K562 (cell line): Measurements from ENCODE around the gene FAM124A. TPM values are rescaled to one million over a fixed set of nuclear protein-coding genes. Genes with fewer than 3 reads are reported as not detected.

Experiments used
- ATAC-seq: fragments of 200-7000 bp; cut with Tn5 transposase; 3 replicates; pipeline ENCODE4 v1.9.1; 2020; ENCODE audit warnings: moderate library complexity
- BruUV-seq: library from RNA; stranded (reverse); fragments of 400-500 nt; replicated peaks from 2 replicates; lab custom pipeline; 2021; lab: Mats Ljungman, UMichigan
- CTCF ChIA-PET: fragments of 300-600 bp; formaldehyde crosslinking; extraction: SDS; loops from one replicate; lab custom pipeline; 2021; ENCODE audit warnings: low intra/inter-chr PET ratio; lab: Yijun Ruan, JAX
- POLR2A ChIA-PET: fragments of 300-600, 350-650 bp; sonication (Branson Sonifier 250); formaldehyde crosslinking; extraction: SDS; loops from one replicate; lab custom pipeline; 2021; ENCODE audit warnings: antibody characterized with exemption, inconsistent platforms; lab: Yijun Ruan, JAX
- DNase-seq, 4 experiments: peaks; one replicate each; pipeline versions ENCODE4 v3.0.0 to v3.0.0-alpha.2; 2011 to 2018; ENCODE audit warnings: low spot score in 3 of 4, mixed read lengths in 3 of 4; ENCODE audit errors: extremely low read depth in 1 of 4
- FAIRE-seq: peaks from 2 replicates; lab custom pipeline; 2011; peaks lifted over from hg19 to GRCh38; lab: Jason Lieb, UNC
- H2AFZ ChIP-seq: 2 replicates; pipeline ENCODE4 v1.6.0; 2011; ENCODE audit warnings: low read depth, low read length, control low read depth, inconsistent platforms
- H3K27ac ChIP-seq: fragments of 200-600 bp; 3 replicates; pipeline ENCODE4 v1.8.0; 2011; ENCODE audit warnings: low read depth, mild to moderate bottlenecking, control low read depth, inconsistent platforms, low read length, moderate library complexity, mixed read lengths; ENCODE audit errors: extremely low read depth
- H3K27me3 ChIP-seq, 2 experiments: fragments of 300-600 bp in 1 of 2; 2 replicates in 1 of 2; 3 replicates in 1 of 2; pipeline versions ENCODE4 v1.6.0 to v1.8.0; 2011; ENCODE audit warnings: inconsistent platforms in 2 of 2, low read length in 2 of 2, mild to moderate bottlenecking in 1 of 2, mixed read lengths in 1 of 2, moderate library complexity in 1 of 2; ENCODE audit not compliant: control insufficient read depth in 2 of 2, insufficient read depth in 2 of 2
- H3K36me3 ChIP-seq: fragments of 300-600 bp; 3 replicates; pipeline ENCODE4 v1.8.0; 2011; ENCODE audit warnings: mild to moderate bottlenecking, low read length, inconsistent platforms; ENCODE audit not compliant: control insufficient read depth, insufficient read depth
- H3K4me1 ChIP-seq, 2 experiments: fragments of 200-600 bp in 1 of 2; replicated peaks in 1 of 2; 2 replicates in 1 of 2; 3 replicates in 1 of 2; pipeline versions ENCODE4 v1.5.1 to v1.8.0; 2011; ENCODE audit warnings: inconsistent platforms in 2 of 2, low read length in 2 of 2, mild to moderate bottlenecking in 1 of 2, mixed read lengths in 1 of 2, moderate library complexity in 1 of 2; ENCODE audit not compliant: control insufficient read depth in 2 of 2, insufficient read depth in 2 of 2
- H3K4me2 ChIP-seq: 2 replicates; pipeline ENCODE4 v1.6.1; 2011; ENCODE audit warnings: low read length, control low read depth, inconsistent platforms, mixed read lengths; ENCODE audit not compliant: insufficient read depth
- H3K4me3 ChIP-seq: fragments of 200-600 bp; sonication (generic), shearing (Covaris generic); 2 replicates; pipeline ENCODE4 v1.5.1; 2016; ENCODE audit warnings: control low read depth, inconsistent platforms
- H3K79me2 ChIP-seq: fragments of 200-600 bp; 3 replicates; pipeline ENCODE4 v1.8.0; 2011; ENCODE audit warnings: low read length, inconsistent platforms; ENCODE audit not compliant: control insufficient read depth, insufficient read depth
- H3K9ac ChIP-seq, 2 experiments: 2 replicates each; pipeline versions ENCODE4 v1.6.0 to v1.6.1; 2011; ENCODE audit warnings: low read depth in 2 of 2, low read length in 2 of 2, control low read depth in 1 of 2, inconsistent platforms in 1 of 2, mild to moderate bottlenecking in 1 of 2, mixed read lengths in 1 of 2; ENCODE audit not compliant: insufficient read depth in 1 of 2
- H3K9me1 ChIP-seq: one replicate; pipeline ENCODE4 v1.6.0; 2011; ENCODE audit warnings: inconsistent platforms, mild to moderate bottlenecking, low read length, moderate library complexity; ENCODE audit not compliant: control insufficient read depth, insufficient read depth
- H3K9me3 ChIP-seq: replicated peaks from 2 replicates; pipeline ENCODE4 v1.5.1; 2011; ENCODE audit warnings: low read depth, low read length, inconsistent platforms; ENCODE audit not compliant: control insufficient read depth, insufficient read depth
- H4K20me1 ChIP-seq: replicated peaks from 2 replicates; pipeline ENCODE4 v1.6.1; 2011; ENCODE audit warnings: low read length, inconsistent platforms, mixed read lengths; ENCODE audit not compliant: control insufficient read depth, insufficient read depth
- EZH2 ChIP-seq: IDR thresholded peaks from 2 replicates; pipeline ENCODE4 v1.6.1; 2012; ENCODE audit warnings: low read depth, mild to moderate bottlenecking, inconsistent platforms, low read length, borderline replicate concordance
- KLF10 ChIP-seq: fragments of 250-450 bp; sonication (Bioruptor Pico); IDR thresholded peaks from 2 replicates; pipeline ENCODE4 v1.6.1; 2021; ENCODE audit warnings: matching md5 sums
- NRF1 ChIP-seq, 2 experiments: fragments of 450-650 bp; IDR thresholded peaks in 1 of 2; conservative IDR thresholded peaks in 1 of 2; 2 replicates each; pipeline ENCODE4 v1.6.1; 2014; ENCODE audit warnings: mild to moderate bottlenecking in 2 of 2
- POLR2G ChIP-seq: fragments of 200-400 bp; formaldehyde crosslinking; IDR thresholded peaks from 2 replicates; pipeline ENCODE4 v1.6.1; 2017; ENCODE audit warnings: low read depth, mild to moderate bottlenecking, antibody characterized with exemption, low read length, moderate library complexity
- POLR3A ChIP-seq: IDR thresholded peaks from 2 replicates; pipeline ENCODE4 v1.6.1; 2011; ENCODE audit warnings: borderline replicate concordance, mild to moderate bottlenecking, moderate library complexity; ENCODE audit not compliant: insufficient read length, insufficient read depth; ENCODE audit errors: extremely low read depth
- POLR3G ChIP-seq: IDR thresholded peaks from 2 replicates; pipeline ENCODE4 v1.6.1; 2011; ENCODE audit not compliant: insufficient read length, insufficient replicate concordance; ENCODE audit errors: extremely low read depth
- RNF2 ChIP-seq: sonication (generic); IDR thresholded peaks from 2 replicates; pipeline ENCODE4 v1.6.1; 2016
- U2AF2 ChIP-seq: fragments of 200-400 bp; formaldehyde crosslinking; optimal IDR thresholded peaks from 2 replicates; pipeline ENCODE3; 2017; ENCODE audit warnings: low read depth, mild to moderate bottlenecking, low read length
- XRCC3 ChIP-seq: fragments of 450-650 bp; IDR thresholded peaks from 2 replicates; pipeline ENCODE4 v1.6.1; 2017; ENCODE audit warnings: mild to moderate bottlenecking, moderate library complexity
- ZFP1 ChIP-seq: fragments of 450-650 bp; formaldehyde crosslinking; IDR thresholded peaks from 2 replicates; pipeline ENCODE4 v1.4.0; 2020; ENCODE audit warnings: mild to moderate bottlenecking, mixed read lengths
- ZNF699 ChIP-seq: fragments of 250-450 bp; sonication (Bioruptor Pico); IDR thresholded peaks from 2 replicates; pipeline ENCODE4 v1.8.0; 2021; ENCODE audit warnings: mild to moderate bottlenecking, moderate library complexity; ENCODE audit not compliant: insufficient replicate concordance
- ZNF77 ChIP-seq: fragments of 250-450 bp; sonication (Bioruptor Pico); IDR thresholded peaks from 2 replicates; pipeline ENCODE4 v1.5.0; 2020
- WGBS: fragments of 100-300 bp; shearing (Covaris generic); methylation state at CpG from one replicate; pipeline ENCODE4 v1.1.6; 2016; ENCODE audit warnings: low coverage, mixed read lengths; ENCODE audit not compliant: insufficient coverage; ENCODE audit errors: missing lambda C conversion rate; 5-methylcytosine and 5-hydroxymethylcytosine counted together
- in situ Hi-C: fragments of 300-500 bp; cut with MboI; formaldehyde crosslinking; loops from 4 replicates; pipeline ENCODE4 v1.15.0; 2018; ENCODE audit warnings: inconsistent platforms, mixed read lengths
- intact Hi-C: fragments of 100-400 bp; cut with micrococcal nuclease; formaldehyde crosslinking; loops from 2 replicates; pipeline ENCODE4 v1.14.2; 2022
- polyA plus RNA-seq, 8 experiments: library from polyadenylated mRNA; depleted of rRNA in 4 of 8; stranded (reverse) in 5 of 8; unstranded in 3 of 8; fragments of >200 nt; fragmentation: Nextera tagmentation in 2 of 8; fragmentation: Illumina TruSeq in 1 of 8; extraction: Ambion mirVana in 2 of 8; extraction: Trizol in 1 of 8; gene quantifications; 2 replicates each; pipeline versions ENCODE4 v1.2.1 to v1.2.3, GENCODE V29; 2011 to 2014; ENCODE audit warnings: inconsistent platforms in 1 of 8, missing spikeins in 1 of 8
- total RNA-seq, 7 experiments: library from RNA; depleted of rRNA in 6 of 7; stranded (reverse); fragments of >200 nt in 6 of 7; fragmentation: Illumina TruSeq in 2 of 7; extraction: Trizol in 2 of 7; gene quantifications; 2 replicates each; pipeline versions ENCODE4 v1.2.1 to v1.2.3, GENCODE V29; 2011 to 2021; ENCODE audit warnings: low replicate concordance in 1 of 7
- TF ChIP-seq, protein P1 (sequence below): fragments of 250-450 bp; sonication (Bioruptor Pico); IDR thresholded peaks from 2 replicates; pipeline ENCODE4 v1.5.1; 2021; ENCODE audit warnings: mild to moderate bottlenecking

FAM124A gene
- total and polyA plus RNA-seq, 9 of the 15 experiments (the other 6 are each of a cell fraction or from before 2014, with no cell fraction given) = not detected

DNA sequence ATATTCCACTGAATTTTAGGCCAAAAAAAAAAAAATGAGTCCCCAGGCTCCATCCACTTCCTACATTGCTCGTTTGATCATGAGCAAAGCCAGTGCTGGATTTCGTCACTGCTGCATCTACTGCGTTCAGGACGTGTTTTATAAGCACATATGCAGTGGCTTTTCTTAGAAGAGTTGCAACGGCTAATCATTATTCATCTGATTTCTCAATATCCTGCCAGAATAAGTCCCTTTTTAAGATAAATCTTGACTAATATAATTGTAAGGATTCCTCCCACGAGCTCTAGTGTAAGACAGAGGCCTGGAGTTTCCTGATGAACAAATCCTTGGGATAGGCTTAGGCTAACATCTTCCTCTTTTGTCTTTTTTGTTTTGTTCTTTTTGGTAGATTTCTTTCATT is 19.5 kb downstream of the FAM124A start:
- 1% methylated on average over 6 of the region's 6 CpGs for WGBS

DNA sequence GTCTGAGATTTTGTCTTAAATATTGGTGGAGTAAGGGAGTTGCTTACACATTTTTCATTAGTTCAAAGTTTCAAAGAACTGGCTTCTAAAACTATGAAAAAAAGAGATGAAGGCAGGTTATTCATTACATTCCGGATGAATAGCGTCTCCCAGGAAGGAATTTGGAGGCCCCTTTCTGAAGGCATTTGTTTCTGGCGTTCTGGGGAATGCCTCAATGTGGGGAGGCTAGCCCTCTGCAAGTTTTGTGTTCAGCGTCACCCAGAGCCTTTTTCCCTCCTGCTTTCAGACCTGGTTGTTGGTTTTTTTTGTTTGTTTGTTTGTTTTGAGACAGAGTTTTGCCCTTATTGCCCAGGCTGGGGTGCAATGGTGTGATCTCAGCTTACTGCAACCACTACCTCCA is 21.0 kb downstream of the FAM124A start:
- FAIRE-seq = no peak
- H4K20me1 ChIP-seq = no peaks in the 10 kb centered on the region
- in situ Hi-C loops (no loop called here), intact Hi-C loops (no loop called here)
- H3K4me1 ChIP-seq = no peaks in the 10 kb centered on the region
- no peak overlapping the region for H2AFZ ChIP-seq
- H3K9me1 ChIP-seq = no peaks in the 10 kb centered on the region
- H3K9me3 ChIP-seq = no peaks in the 10 kb centered on the region
- no TSS peak for BruUV-seq
- WGBS = 0% methylated on average over 4 of the region's 4 CpGs
- TF ChIP-seq NRF1 (conservative IDR thresholded peaks at IDR 0.05 in 1 of 2, IDR thresholded peaks at IDR 0.05 in 1 of 2) = no peak
- TF ChIP-seq XRCC3 = no peak
- TF ChIP-seq POLR3G = no peak
- TF ChIP-seq EZH2 = no peak
- no peak for TF ChIP-seq ZNF699 (CRISPR knock-in tag)
- no peak for TF ChIP-seq U2AF2
- TF ChIP-seq POLR2G = no peak
- no peak for TF ChIP-seq RNF2
- no peak for TF ChIP-seq POLR3A
- no peak for TF ChIP-seq ZNF77 (CRISPR knock-in tag)
- peaks cover 7 to 22% of the 10 kb centered on the region in 2 experiments; a peak in 3 of 5 replicates for H3K27me3 ChIP-seq
- no peaks in the 10 kb centered on the region for H3K79me2 ChIP-seq
- ATAC-seq = no peak
- ChIA-PET CTCF (no interaction called here), POLR2A (no interaction called here)
- H3K9ac ChIP-seq = no peak overlapping the region
- no peak overlapping the region for H3K4me3 ChIP-seq
- H3K36me3 ChIP-seq = no peaks in the 10 kb centered on the region
- no peak overlapping the region for H3K4me2 ChIP-seq
- no peak overlapping the region for H3K27ac ChIP-seq
- DNase-seq = no peak

More for the DNA sequence above, 19.5 kb downstream of the FAM124A start:
- CTCF ChIA-PET = no interaction called here
- in situ Hi-C loops = no loop called here
- peaks cover 4 to 15% of the 10 kb centered on the region in 2 experiments; a peak in 3 of 5 replicates for H3K27me3 ChIP-seq
- POLR2A ChIA-PET = no interaction called here
- no peak for FAIRE-seq
- no peak overlapping the region for H3K9ac ChIP-seq
- TF ChIP-seq ZFP1 (CRISPR knock-in tag) (no peak), KLF10 (CRISPR knock-in tag) (no peak)
- TF ChIP-seq, protein P1, sequence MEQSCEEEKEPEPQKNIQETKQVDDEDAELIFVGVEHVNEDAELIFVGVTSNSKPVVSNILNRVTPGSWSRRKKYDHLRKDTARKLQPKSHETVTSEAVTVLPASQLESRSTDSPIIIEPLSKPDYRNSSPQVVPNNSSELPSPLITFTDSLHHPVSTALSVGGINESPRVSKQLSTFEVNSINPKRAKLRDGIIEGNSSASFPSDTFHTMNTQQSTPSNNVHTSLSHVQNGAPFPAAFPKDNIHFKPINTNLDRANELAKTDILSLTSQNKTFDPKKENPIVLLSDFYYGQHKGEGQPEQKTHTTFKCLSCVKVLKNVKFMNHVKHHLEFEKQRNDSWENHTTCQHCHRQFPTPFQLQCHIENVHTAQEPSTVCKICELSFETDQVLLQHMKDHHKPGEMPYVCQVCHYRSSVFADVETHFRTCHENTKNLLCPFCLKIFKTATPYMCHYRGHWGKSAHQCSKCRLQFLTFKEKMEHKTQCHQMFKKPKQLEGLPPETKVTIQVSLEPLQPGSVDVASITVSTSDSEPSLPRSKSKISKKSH (CRISPR knock-in tag) = no peak
- TF ChIP-seq, all 486 proteins: peak for 0
- no peaks in the 10 kb centered on the region for H3K9me3 ChIP-seq
- no peaks in the 10 kb centered on the region for H4K20me1 ChIP-seq
- H2AFZ ChIP-seq = no peak overlapping the region
- BruUV-seq = no TSS peak
- intact Hi-C loops = no loop called here
- DNase-seq (no peak), ATAC-seq (no peak)
- no peak overlapping the region for H3K4me3 ChIP-seq
- H3K4me2 ChIP-seq = no peak overlapping the region
- no peaks in the 10 kb centered on the region for H3K79me2 ChIP-seq
- H3K9me1 ChIP-seq = no peaks in the 10 kb centered on the region
- no peaks in the 10 kb centered on the region for H3K36me3 ChIP-seq
- H3K4me1 ChIP-seq = no peaks in the 10 kb centered on the region
- no peak overlapping the region for H3K27ac ChIP-seq
